Measurements from ENCODE around the gene C14orf180.
"Not testable (repeated sequence)": the region's sequence is repeated elsewhere in the genome, so short reads cannot be mapped to it uniquely, and the experiment has no call there.

Gene C14orf180

GRCh38 chr14:104633276-104634137 is 53.9 kb downstream of the C14orf180 start:
- DNase-seq = no peak

- DNase-seq = no peak
Measured at GRCh38 chr14:104634138-104634760, 54.7 kb downstream of the C14orf180 start.

GRCh38 chr14:104634886-104635570 is 55.5 kb downstream of the C14orf180 start:
- no peak for DNase-seq

- DNase-seq = no peak
Measured at GRCh38 chr14:104635717-104636116, 56.2 kb downstream of the C14orf180 start.

- DNase-seq = no peak
Measured at GRCh38 chr14:104636131-104636530, 56.6 kb downstream of the C14orf180 start.

GRCh38 chr14:104636846-104637545 is 57.4 kb downstream of the C14orf180 start:
- not testable (repeated sequence) for DNase-seq

- no peak for DNase-seq
Measured at GRCh38 chr14:104637546-104638003, 58.0 kb downstream of the C14orf180 start.

GRCh38 chr14:104638190-104638589 is 58.6 kb downstream of the C14orf180 start:
- DNase-seq = no peak

- DNase-seq = no peak
Measured at GRCh38 chr14:104638927-104639450, 59.4 kb downstream of the C14orf180 start.

GRCh38 chr14:104639471-104639870 is 59.9 kb downstream of the C14orf180 start:
- DNase-seq = no peak
